Ectodermal cell (in vitro differentiated cells): ENCODE results near the gene KCNC4.

Source experiments
- H3K27ac ChIP-seq: 2 replicates; pipeline ENCODE4 v1.7.0; 2013; ENCODE audit warnings: mild to moderate bottlenecking, low read depth, low read length; ENCODE audit not compliant: insufficient read depth, poor library complexity, severe bottlenecking
- H3K27me3 ChIP-seq: 2 replicates; pipeline ENCODE4 v1.7.0; 2013; ENCODE audit warnings: mild to moderate bottlenecking, low read length; ENCODE audit not compliant: insufficient read depth, control insufficient read depth, poor library complexity, severe bottlenecking
- H3K36me3 ChIP-seq: one replicate; pipeline ENCODE4 v1.7.0; 2013; ENCODE audit warnings: low read length; ENCODE audit not compliant: control insufficient read depth, insufficient read depth
- H3K4me1 ChIP-seq: one replicate; pipeline ENCODE4 v1.7.0; 2013; ENCODE audit warnings: low read length; ENCODE audit not compliant: control insufficient read depth, insufficient read depth
- H3K4me3 ChIP-seq: 2 replicates; pipeline ENCODE4 v1.7.0; 2013; ENCODE audit warnings: low read depth, low read length, control low read depth; ENCODE audit not compliant: insufficient read depth
- H3K9me3 ChIP-seq: 2 replicates; pipeline ENCODE4 v1.7.0; 2013; ENCODE audit warnings: mild to moderate bottlenecking, low read length, moderate library complexity; ENCODE audit not compliant: control insufficient read depth
- WGBS, 2 experiments: methylation state at CpG; one replicate each; pipeline ENCODE4 v1.1.7; 2013; ENCODE audit warnings: missing lambda C conversion rate in 2 of 2; 5-methylcytosine and 5-hydroxymethylcytosine counted together

KCNC4 gene

DNA sequence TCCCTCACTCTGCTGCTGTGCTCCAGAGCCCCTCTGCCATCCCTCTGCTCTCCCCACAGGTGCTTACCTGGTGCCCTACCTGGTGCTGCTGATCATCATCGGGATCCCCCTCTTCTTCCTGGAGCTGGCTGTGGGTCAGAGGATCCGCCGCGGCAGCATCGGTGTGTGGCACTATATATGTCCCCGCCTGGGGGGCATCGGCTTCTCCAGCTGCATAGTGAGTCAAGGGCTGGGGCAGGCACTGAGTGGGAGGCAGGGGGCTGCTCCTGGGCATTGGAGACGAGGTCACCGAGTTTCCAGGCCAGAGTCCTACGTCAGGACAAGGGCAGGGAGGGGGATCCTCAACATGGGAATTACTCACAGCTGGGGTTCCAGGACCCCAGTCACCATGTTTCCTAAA lies 38.1 kb upstream of the KCNC4 start:
- H3K4me3 ChIP-seq: no peak overlapping the region
- peaks cover 3% of the 10 kb centered on the region for H3K4me1 ChIP-seq
- no peaks in the 10 kb centered on the region for H3K36me3 ChIP-seq
- H3K27ac ChIP-seq: no peak overlapping the region
- no peaks in the 10 kb centered on the region for H3K27me3 ChIP-seq
- H3K9me3 ChIP-seq: no peaks in the 10 kb centered on the region
- WGBS, 2 experiments: 90 to 94% methylated on average over 10 of the region's 10 CpGs

DNA sequence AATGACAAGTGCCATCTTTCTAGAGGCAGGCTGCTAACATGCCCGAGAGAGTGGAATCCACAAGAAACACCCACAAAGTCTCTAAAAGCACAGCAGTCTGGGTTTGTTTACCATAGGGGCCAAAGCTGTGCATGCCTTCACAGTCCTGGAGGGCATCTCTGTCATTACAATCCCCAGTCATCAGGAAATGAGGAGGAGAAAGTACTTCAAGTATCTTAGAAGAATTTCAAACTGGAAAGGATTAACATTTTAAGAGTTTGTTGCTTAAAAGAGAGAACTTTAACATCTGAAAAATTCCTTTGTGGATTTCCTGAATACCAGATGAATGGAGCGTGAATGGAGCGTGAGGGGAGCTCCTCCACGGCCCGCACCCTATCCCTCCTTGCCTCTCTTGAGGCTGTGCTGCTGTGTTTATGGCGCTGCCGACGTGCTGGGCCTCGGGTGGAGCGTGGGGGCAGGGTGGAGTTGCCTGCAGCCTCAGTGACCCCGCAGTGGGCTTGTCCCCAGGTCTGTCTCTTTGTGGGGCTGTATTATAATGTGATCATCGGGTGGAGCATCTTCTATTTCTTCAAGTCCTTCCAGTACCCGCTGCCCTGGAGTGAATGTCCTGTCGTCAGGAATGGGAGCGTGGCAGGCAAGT lies 36.5 kb upstream of the KCNC4 start:
- no peaks in the 10 kb centered on the region for H3K27me3 ChIP-seq
- no peak overlapping the region for H3K27ac ChIP-seq
- peaks cover 3% of the 10 kb centered on the region for H3K4me1 ChIP-seq
- H3K9me3 ChIP-seq: no peaks in the 10 kb centered on the region
- WGBS, 2 experiments: 63 to 72% methylated on average over 15 of the region's 15 CpGs
- H3K4me3 ChIP-seq: no peak overlapping the region
- H3K36me3 ChIP-seq: no peaks in the 10 kb centered on the region

DNA sequence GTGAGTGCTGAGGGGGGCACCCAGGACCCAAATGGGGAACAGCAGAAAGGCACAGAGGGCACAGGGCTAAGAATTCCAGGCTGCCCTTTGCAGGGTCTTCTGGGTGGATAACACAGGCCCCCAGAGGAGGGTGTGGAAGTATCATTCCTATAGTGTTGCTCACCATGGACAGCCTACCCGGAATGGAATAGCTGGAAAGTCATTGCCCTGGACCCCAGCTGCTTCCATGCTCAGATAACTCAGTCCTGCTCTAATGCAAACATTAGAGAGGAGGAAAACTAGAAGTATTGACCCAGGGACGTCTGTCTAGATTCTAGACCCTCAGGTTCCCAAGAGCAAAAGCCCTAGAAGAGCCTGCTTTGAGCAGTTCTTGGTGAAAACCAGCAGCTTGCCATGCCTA lies 35.2 kb upstream of the KCNC4 start:
- H3K4me3 ChIP-seq: no peak overlapping the region
- WGBS, 2 experiments: 75 to 89% methylated on average over 2 of the region's 2 CpGs
- peaks cover 3% of the 10 kb centered on the region for H3K4me1 ChIP-seq
- H3K27ac ChIP-seq: no peak overlapping the region
- no peaks in the 10 kb centered on the region for H3K36me3 ChIP-seq
- H3K9me3 ChIP-seq: no peaks in the 10 kb centered on the region
- H3K27me3 ChIP-seq: no peaks in the 10 kb centered on the region

DNA sequence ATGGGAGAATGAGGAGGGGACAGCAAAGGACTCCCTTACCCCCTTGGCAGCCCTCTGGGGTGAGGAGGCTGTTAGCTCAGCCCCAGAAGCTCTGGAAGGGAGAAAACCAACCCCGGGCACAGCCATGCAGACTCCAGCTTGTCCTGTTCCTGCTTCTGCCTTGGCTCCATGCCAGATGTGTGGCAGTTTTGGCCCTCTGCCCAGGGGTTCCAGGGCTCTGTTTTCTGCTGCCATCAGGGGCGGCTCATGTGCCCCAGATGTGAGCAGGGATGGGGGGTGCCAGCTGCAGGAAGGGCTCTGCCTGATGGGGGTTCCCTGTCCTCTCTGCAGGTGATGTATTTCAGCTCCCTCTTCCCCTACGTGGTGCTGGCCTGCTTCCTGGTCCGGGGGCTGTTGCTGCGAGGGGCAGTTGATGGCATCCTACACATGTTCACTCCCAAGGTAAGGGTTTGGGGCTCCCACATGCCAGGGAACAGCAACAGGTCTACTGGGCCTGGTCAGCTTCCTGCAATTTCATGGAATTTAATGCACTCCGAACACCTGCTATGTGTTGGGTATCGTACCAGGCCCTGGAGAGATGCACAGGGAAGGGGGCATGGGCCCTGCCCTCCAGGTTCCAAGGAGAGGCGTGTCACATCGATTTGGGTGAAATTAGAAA lies 33.7 kb upstream of the KCNC4 start:
- 89 to 92% methylated on average over 9 of the region's 9 CpGs for WGBS, 2 experiments
- Histone ChIP-seq H3K4me1 (peaks cover 3% of the 10 kb centered on the region), H3K27me3 (no peaks in the 10 kb centered on the region), H3K27ac (no peak overlapping the region), H3K4me3 (no peak overlapping the region), H3K36me3 (no peaks in the 10 kb centered on the region), H3K9me3 (no peaks in the 10 kb centered on the region)

DNA sequence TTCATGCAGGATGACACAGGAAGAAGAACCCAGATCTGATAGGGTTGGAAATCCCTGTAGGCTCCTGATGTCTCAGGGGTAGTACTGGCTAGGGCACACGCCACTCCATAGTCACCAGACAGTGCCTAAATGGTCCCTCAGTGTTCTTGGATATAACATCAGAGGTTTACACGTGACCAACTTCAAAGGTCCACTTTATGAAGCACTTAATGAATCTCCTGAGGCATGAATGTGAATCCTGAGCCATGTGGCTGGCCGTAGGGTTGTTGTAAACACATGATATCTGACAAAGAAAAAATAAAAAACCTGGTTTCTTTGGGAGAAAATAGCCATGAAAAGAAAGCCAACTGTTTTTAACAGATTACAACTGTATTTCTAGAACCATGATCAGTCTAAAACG lies 32.3 kb upstream of the KCNC4 start:
- Histone ChIP-seq H3K36me3 (no peaks in the 10 kb centered on the region), H3K9me3 (no peaks in the 10 kb centered on the region), H3K4me3 (no peak overlapping the region), H3K4me1 (peaks cover 3% of the 10 kb centered on the region), H3K27me3 (no peaks in the 10 kb centered on the region), H3K27ac (no peak overlapping the region)
- 81 to 95% methylated on average over 3 to 4 of the region's 4 CpGs for WGBS, 2 experiments

DNA sequence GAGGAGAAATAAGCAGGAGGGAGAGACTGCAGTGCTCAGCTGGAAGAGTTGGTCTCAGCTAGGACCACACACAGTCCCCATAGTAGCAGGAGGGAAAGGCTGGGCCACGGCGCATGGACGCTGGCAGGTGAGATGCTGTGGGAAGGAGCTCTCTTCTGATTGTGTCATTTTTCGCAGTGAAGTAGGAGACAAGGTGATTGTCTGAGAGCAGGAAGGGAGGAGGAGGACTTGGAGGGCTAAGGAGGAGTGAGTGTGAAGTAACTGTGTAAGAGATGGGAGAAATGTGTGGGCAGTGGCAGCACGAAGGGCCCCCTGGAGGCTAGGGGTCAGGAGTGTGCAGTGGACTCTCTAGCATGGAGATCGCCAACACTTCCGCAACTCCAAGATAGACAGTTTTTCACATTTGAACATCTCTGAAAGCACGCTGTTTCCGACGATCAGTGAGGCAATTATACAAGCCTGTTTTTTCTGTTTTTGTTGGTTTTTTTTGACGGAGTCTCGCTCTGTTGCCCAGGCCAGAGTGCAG lies 26.4 kb upstream of the KCNC4 start:
- 91 to 92% methylated on average over 12 of the region's 12 CpGs for WGBS, 2 experiments
- Histone ChIP-seq H3K36me3 (no peaks in the 10 kb centered on the region), H3K27me3 (no peaks in the 10 kb centered on the region), H3K4me1 (no peaks in the 10 kb centered on the region), H3K9me3 (no peaks in the 10 kb centered on the region), H3K27ac (no peak overlapping the region), H3K4me3 (no peak overlapping the region)

DNA sequence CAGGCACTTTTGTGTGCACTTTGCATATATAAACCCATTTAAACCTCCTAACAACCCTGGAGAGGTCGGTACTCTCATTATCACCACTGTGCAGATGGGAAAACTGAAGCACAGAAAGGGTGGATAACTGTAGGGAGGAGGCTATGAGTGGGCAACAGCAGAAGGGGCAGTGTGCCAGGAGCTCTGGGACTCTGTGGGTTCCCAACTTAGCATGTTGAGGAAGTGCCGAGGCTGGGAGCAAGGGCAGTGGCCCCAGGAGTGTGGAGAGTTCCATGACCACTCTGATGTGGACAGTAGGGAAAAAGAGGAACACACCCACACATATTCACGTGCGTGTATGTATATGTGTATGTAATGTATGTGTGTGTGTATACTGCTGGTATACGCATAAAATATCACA lies 25.7 kb upstream of the KCNC4 start:
- Histone ChIP-seq H3K27ac (no peak overlapping the region), H3K27me3 (no peaks in the 10 kb centered on the region), H3K9me3 (no peaks in the 10 kb centered on the region), H3K4me1 (no peaks in the 10 kb centered on the region), H3K36me3 (no peaks in the 10 kb centered on the region), H3K4me3 (no peak overlapping the region)
- WGBS, 2 experiments: 91% methylated on average over 5 of the region's 5 CpGs

DNA sequence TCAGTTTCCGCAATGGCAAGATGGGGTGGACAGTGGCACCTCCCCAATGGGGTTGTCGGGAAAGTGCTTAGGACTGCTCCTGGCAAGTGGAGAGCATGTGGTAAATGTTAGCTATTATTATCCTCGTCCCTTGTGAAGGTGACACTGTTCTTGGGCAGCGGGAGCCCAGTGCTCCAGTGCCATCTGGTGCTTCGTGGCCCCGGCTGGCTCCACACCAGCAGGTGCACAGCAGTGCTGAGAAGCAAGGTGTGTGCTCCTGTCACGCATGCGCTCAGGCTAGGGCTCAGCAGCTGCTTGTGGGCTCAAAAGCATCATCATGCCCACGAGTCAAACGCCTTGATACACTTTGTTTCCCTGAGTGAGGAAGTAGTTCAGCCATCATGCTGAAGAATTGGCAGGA lies 24.9 kb upstream of the KCNC4 start:
- H3K4me1 ChIP-seq: no peaks in the 10 kb centered on the region
- no peak overlapping the region for H3K4me3 ChIP-seq
- no peaks in the 10 kb centered on the region for H3K36me3 ChIP-seq
- H3K9me3 ChIP-seq: no peaks in the 10 kb centered on the region
- 89 to 91% methylated on average over 10 of the region's 10 CpGs for WGBS, 2 experiments
- no peaks in the 10 kb centered on the region for H3K27me3 ChIP-seq
- no peak overlapping the region for H3K27ac ChIP-seq

DNA sequence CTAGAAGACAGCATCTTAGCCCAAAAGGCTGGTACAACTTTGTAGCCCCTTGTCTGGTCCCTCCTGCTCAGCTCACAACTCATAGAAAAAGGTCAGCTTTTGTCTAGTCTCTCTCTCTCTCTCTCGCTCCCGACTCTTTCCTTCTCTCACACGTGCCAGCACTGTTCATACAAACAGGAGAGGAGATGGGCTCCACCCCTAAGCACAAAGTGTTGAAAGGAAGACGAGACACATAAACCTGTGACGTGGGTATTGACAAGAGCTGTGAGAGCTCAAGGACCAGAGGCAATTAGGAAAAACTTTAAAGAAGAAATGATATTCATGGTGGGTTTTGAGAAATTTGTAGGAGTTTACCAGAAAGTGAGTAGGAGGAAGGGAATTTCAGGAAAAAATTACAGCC lies 23.6 kb upstream of the KCNC4 start:
- Histone ChIP-seq H3K9me3 (no peaks in the 10 kb centered on the region), H3K4me1 (no peaks in the 10 kb centered on the region), H3K27me3 (no peaks in the 10 kb centered on the region), H3K27ac (no peak overlapping the region), H3K4me3 (no peak overlapping the region), H3K36me3 (no peaks in the 10 kb centered on the region)
- 57 to 65% methylated on average over 5 of the region's 5 CpGs for WGBS, 2 experiments

DNA sequence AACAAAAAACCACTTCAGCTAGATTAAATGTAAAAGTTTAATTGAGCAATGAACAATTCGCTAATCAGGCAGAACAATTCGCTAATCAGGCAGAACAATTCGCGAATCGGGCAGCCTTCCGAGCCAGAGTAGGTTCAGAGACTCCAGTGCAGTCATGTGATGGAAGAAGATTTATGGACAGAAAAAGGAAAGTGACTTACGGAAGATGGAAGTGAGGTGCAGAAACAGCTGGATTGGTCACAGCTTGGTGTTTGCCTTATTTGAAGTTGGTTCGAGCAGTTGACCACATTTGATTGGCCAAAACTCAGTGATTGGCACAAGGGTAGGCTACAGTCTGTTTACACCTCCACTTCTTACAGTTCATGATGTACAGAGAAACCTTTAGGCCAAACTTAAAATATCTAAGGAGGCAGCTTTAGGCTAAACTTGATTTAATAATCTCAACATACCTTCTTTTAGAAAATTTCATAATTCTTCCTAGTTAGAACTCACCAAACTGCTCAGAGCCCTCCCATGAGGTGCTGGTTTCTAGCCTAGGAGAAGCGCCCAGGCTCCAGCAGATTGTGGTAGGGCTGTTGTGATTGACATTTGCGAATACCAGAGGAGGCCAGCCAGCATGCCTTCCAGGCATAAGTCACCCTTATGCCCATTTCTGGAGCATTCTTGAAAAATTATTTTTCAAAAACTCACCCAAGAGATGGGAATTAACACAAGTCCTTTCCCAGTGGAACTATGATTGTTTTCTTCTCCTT lies 22.8 kb upstream of the KCNC4 start:
- Histone ChIP-seq H3K27me3 (no peaks in the 10 kb centered on the region), H3K9me3 (no peaks in the 10 kb centered on the region), H3K4me1 (no peaks in the 10 kb centered on the region), H3K27ac (no peak overlapping the region), H3K36me3 (no peaks in the 10 kb centered on the region), H3K4me3 (no peak overlapping the region)
- WGBS, 2 experiments: 87 to 89% methylated on average over 10 of the region's 10 CpGs
